Hepatocyte (in vitro differentiated cells): ENCODE measurements around the gene TUBAL3. TPM values are rescaled to one million over a fixed set of nuclear protein-coding genes. Genes with fewer than 3 reads are reported as not detected.
A peak's percentile ranks its signal among the peaks of the same experiment; 100 is the strongest.

Source experiments
- DNase-seq: peaks from one replicate; pipeline ENCODE4 v3.0.0-alpha.2; 2016; ENCODE audit warnings: low spot score
- H2AFZ ChIP-seq: fragments of 200-600 bp; sonication (generic); 2 replicates; pipeline ENCODE4 v1.6.0; 2016; ENCODE audit warnings: antibody characterized with exemption, mild to moderate bottlenecking
- H3K27ac ChIP-seq: fragments of 200-600 bp; sonication (generic); 2 replicates; pipeline ENCODE4 v1.5.1; 2016; ENCODE audit warnings: mild to moderate bottlenecking
- H3K27me3 ChIP-seq: fragments of 200-600 bp; sonication (generic); 2 replicates; pipeline ENCODE4 v1.6.1; 2016
- H3K36me3 ChIP-seq: fragments of 200-600 bp; sonication (generic); replicated peaks from 2 replicates; pipeline ENCODE4 v1.5.1; 2016; ENCODE audit warnings: low read depth; ENCODE audit not compliant: insufficient read depth
- H3K4me1 ChIP-seq: fragments of 200-600 bp; sonication (generic); 2 replicates; pipeline ENCODE4 v1.5.1; 2016; ENCODE audit warnings: mild to moderate bottlenecking, moderate library complexity; ENCODE audit not compliant: insufficient read depth
- H3K4me2 ChIP-seq: fragments of 200-600 bp; sonication (generic); 2 replicates; pipeline ENCODE4 v1.6.0; 2016
- H3K4me3 ChIP-seq: fragments of 200-600 bp; sonication (generic); 2 replicates; pipeline ENCODE4 v1.5.1; 2016; ENCODE audit warnings: mild to moderate bottlenecking
- H3K79me2 ChIP-seq: fragments of 200-600 bp; sonication (generic); 2 replicates; pipeline ENCODE4 v1.6.0; 2017; ENCODE audit warnings: mild to moderate bottlenecking
- H3K9me2 ChIP-seq: fragments of 200-600 bp; sonication (generic); replicated peaks from 2 replicates; pipeline ENCODE4 v1.6.0; 2017; ENCODE audit warnings: mild to moderate bottlenecking; ENCODE audit not compliant: insufficient read depth
- H3K9me3 ChIP-seq: fragments of 200-600 bp; sonication (generic); 2 replicates; pipeline ENCODE4 v1.5.1; 2016; ENCODE audit warnings: low read depth, mild to moderate bottlenecking
- H4K20me1 ChIP-seq: fragments of 200-600 bp; sonication (generic); 2 replicates; pipeline ENCODE4 v1.6.0; 2016; ENCODE audit warnings: mild to moderate bottlenecking; ENCODE audit not compliant: insufficient read depth, poor library complexity, severe bottlenecking
- EZH2 ChIP-seq: fragments of 200-600 bp; sonication (generic); IDR thresholded peaks from 2 replicates; pipeline ENCODE4 v1.6.1; 2016; ENCODE audit warnings: antibody characterized with exemption, mild to moderate bottlenecking, borderline replicate concordance
- EZH2phosphoT487 ChIP-seq: fragments of 200-600 bp; sonication (generic); IDR thresholded peaks from one replicate; pipeline ENCODE4 v1.6.1; 2018; ENCODE audit warnings: antibody characterized with exemption, mild to moderate bottlenecking, low read depth, moderate library complexity; ENCODE audit not compliant: unreplicated experiment, severe bottlenecking
- WGBS: methylation state at CpG from one replicate; pipeline ENCODE4 v1.1.6; 2016; ENCODE audit warnings: low lambda C conversion rate; ENCODE audit errors: missing lambda C conversion rate; 5-methylcytosine and 5-hydroxymethylcytosine counted together
- polyA plus RNA-seq: library from polyadenylated mRNA; unstranded; fragments of >200 nt; fragmentation: Nextera tagmentation; extraction: Ambion mirVana; gene quantifications from 2 replicates; pipeline ENCODE4 v1.2.1, GENCODE V29; 2016
- total RNA-seq: library from RNA; depleted of rRNA; stranded (reverse); fragments of >200 nt; gene quantifications from 2 replicates; pipeline ENCODE4 v1.2.3, GENCODE V29; 2014
- TF ChIP-seq, protein P1 (sequence below): fragments of 200-600 bp; sonication (generic); IDR thresholded peaks from 2 replicates; pipeline ENCODE4 v1.5.1; 2016; ENCODE audit warnings: antibody characterized with exemption, mild to moderate bottlenecking; ENCODE audit not compliant: poor library complexity

The TUBAL3 gene
- 1.0 and 1.7 TPM in 2 replicates for total RNA-seq
- 0.58 TPM in 1 of 2 replicates, not detected in the other for polyA plus RNA-seq

GRCh38 chr10:5404208-5405041 is at the start of gene TUBAL3:
TUBAL3 (minus strand) TSS chr10:5404828; CDS start chr10:5404792, 36 bp downstream.
- Histone ChIP-seq H2AFZ (no peak within 1 kb of the TSS), H3K36me3 (no peaks in the 10 kb centered on the region), H3K4me2 (no peak within 1 kb of the TSS), H4K20me1 (no peaks in the 10 kb centered on the region), H3K9me2 (no peaks in the 10 kb centered on the region), H3K4me1 (no peaks in the 10 kb centered on the region), H3K9me3 (no peaks in the 10 kb centered on the region), H3K4me3 (no peak within 1 kb of the TSS), H3K27ac (no peak within 1 kb of the TSS), H3K27me3 (no peaks in the 10 kb centered on the region), H3K79me2 (no peaks in the 10 kb centered on the region)
- DNase-seq, result no peak
- WGBS, result 81% methylated on average over 8 of the region's 8 CpGs
- TF ChIP-seq, protein P1, sequence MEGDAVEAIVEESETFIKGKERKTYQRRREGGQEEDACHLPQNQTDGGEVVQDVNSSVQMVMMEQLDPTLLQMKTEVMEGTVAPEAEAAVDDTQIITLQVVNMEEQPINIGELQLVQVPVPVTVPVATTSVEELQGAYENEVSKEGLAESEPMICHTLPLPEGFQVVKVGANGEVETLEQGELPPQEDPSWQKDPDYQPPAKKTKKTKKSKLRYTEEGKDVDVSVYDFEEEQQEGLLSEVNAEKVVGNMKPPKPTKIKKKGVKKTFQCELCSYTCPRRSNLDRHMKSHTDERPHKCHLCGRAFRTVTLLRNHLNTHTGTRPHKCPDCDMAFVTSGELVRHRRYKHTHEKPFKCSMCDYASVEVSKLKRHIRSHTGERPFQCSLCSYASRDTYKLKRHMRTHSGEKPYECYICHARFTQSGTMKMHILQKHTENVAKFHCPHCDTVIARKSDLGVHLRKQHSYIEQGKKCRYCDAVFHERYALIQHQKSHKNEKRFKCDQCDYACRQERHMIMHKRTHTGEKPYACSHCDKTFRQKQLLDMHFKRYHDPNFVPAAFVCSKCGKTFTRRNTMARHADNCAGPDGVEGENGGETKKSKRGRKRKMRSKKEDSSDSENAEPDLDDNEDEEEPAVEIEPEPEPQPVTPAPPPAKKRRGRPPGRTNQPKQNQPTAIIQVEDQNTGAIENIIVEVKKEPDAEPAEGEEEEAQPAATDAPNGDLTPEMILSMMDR, result no peak
- TF ChIP-seq EZH2, result no peak
- TF ChIP-seq EZH2phosphoT487, result no peak

DNA sequence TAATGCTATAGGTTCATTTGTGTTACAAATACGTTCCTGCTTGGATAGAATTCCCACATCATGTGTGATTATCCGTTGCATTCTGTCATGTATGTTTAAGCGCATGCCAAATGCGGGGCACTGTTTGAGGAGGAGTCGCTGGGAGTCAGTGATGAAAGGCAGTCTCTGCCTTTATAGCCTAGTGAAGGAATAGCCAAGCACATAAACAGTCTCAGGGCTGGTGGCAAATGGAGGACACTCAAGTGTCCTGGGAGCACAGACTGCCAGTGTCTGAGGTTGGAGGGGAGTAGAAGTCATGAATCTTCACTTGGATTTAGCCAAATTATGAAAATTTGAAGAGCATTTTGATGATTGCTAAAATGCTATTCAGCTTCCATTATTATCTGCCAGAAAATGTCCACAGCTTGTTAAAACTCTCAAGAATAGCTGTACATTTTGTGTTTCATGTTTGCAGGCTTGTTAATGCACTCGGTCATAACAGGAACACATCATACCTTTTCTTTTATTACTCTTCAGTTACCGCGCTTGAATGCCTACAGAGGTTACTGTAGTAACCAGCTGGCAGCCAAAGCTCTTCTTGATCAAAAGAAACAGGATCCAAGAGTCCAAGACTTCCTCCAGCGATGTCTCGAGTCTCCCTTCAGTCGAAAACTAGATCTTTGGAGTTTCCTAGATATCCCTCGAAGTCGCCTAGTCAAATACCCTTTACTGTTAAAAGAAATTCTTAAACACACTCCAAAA is 49.3 kb upstream of the TUBAL3 start:
- Histone ChIP-seq H3K79me2 (peaks cover 51% of the 10 kb centered on the region), H4K20me1 (peaks cover 24% of the 10 kb centered on the region), H3K36me3 (peaks cover 8% of the 10 kb centered on the region), H3K9me3 (no peaks in the 10 kb centered on the region), H3K4me2 (no peak overlapping the region), H3K9me2 (no peaks in the 10 kb centered on the region), H3K27ac (no peak overlapping the region), H2AFZ (no peak overlapping the region), H3K4me3 (no peak overlapping the region), H3K4me1 (peaks cover 18% of the 10 kb centered on the region), H3K27me3 (no peaks in the 10 kb centered on the region)
- no peak for DNase-seq
- WGBS, result 89% methylated on average over 13 of the region's 13 CpGs
- TF ChIP-seq EZH2 (no peak), EZH2phosphoT487 (no peak)
- TF ChIP-seq, protein P1, result no peak

DNA sequence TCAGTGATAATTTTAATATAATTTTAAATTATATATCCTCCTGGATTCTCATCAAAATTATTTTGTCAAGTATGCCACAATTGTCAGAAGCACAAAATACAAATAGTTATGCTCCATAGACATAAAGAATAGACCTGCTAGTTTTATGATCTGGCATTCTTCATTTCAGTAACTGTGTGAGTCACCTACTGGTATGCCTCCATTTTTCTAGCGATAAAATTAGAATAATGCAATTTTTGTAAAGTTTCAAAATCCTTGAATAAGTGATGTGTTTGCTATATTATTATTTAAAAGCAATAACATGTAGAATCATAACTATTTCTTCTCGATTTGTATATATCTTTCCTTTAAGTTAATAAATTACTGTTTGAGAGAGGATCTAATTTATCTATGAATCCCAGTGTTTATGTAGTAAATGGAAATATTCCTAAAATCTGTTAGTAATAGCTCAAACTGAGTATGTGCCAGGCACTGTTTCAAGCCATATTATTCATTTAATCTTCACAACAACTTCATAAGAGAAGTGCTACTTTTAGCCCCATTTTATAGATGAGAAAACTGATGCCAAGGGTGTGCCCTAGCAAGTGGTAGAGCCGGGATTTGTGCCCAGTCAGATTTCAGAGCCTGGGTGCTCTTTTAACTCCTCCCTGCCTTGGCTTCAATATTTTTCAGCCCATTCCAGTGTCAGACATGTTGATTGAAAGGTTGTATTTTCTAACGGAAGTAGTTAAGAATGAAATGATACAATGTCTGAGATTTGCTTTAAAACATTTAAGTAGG is 46.2 kb upstream of the TUBAL3 start:
- WGBS, result 79% methylated on average over 4 of the region's 4 CpGs
- Histone ChIP-seq H3K9me2 (no peaks in the 10 kb centered on the region), H4K20me1 (peaks cover 24% of the 10 kb centered on the region), H2AFZ (no peak overlapping the region), H3K79me2 (peaks cover 75% of the 10 kb centered on the region), H3K4me1 (peaks cover 21% of the 10 kb centered on the region), H3K4me3 (peak overlapping the region; percentile 44), H3K4me2 (peak overlapping the region; percentile 80), H3K36me3 (peaks cover 8% of the 10 kb centered on the region), H3K27ac (peak overlapping the region; percentile 84), H3K9me3 (no peaks in the 10 kb centered on the region), H3K27me3 (no peaks in the 10 kb centered on the region)
- no peak for DNase-seq
- TF ChIP-seq EZH2phosphoT487, result no peak
- TF ChIP-seq EZH2, result no peak
- TF ChIP-seq, protein P1, result no peak
